Measurements from ENCODE around the gene LAG3. TPM values are rescaled to one million over a fixed set of nuclear protein-coding genes. Genes with fewer than 3 reads are reported as not detected.

Gene LAG3
- total RNA-seq, 4 donors from 2014 or later: 0.68 to 1.4 TPM; not detected in 2

GRCh38 chr12:6765634-6766581 lies 6.4 kb upstream of the LAG3 start, which contains the start of gene PTMS:
PTMS (plus strand) TSS chr12:6766363; CDS start chr12:6766706, 343 bp downstream.
- H3K27ac ChIP-seq: peak within 1 kb of the TSS; percentile 92 to 94 (median 93)
- H3K36me3 ChIP-seq: no peaks in the 10 kb centered on the region
- peak; percentile 79 for DNase-seq
- intact Hi-C loops (cut with DNase I; ENCODE audit: low total_unique reads) (no loop called here), in situ Hi-C loops (cut with MboI; ENCODE audit: low pct_ligation_motif_present in 1 of 4, low pct_unique_long_range_greater_than_20kb in 1 of 4, low sequenced_read_pairs in 3 of 4) (no loop called here)
- H3K27me3 ChIP-seq: no peaks in the 10 kb centered on the region
- peak; percentile 82 to 89 (median 86) for TF ChIP-seq POLR2AphosphoS5 (IDR thresholded peaks at IDR 0.05)
- TF ChIP-seq CTCF (IDR thresholded peaks at IDR 0.05): no peak
- no peak for TF ChIP-seq EP300 (IDR thresholded peaks at IDR 0.05; ENCODE audit: low read depth)
- TF ChIP-seq POLR2A (IDR thresholded peaks at IDR 0.05): peak; percentile 50
- peaks cover 17 to 67% (median 48%) of the 10 kb centered on the region in 4 donors for H3K4me1 ChIP-seq
- H3K4me3 ChIP-seq: peak within 1 kb of the TSS; percentile 68 to 86 (median 82)
- WGBS, 2 donors (ENCODE audit: low coverage in 1 of 2): 4 to 10% methylated on average over 7 to 35 of the region's 63 CpGs
- no peaks in the 10 kb centered on the region for H3K9me3 ChIP-seq

GRCh38 chr12:6766651-6767349 lies 5.5 kb upstream of the LAG3 start:
- Histone ChIP-seq H3K36me3 (no peaks in the 10 kb centered on the region), H3K9me3 (no peaks in the 10 kb centered on the region), H3K4me1 (peaks cover 18 to 76% (median 52%) of the 10 kb centered on the region in 4 donors), H3K27me3 (no peaks in the 10 kb centered on the region), H3K27ac (peak overlapping the region; percentile 92 to 94 (median 93)), H3K4me3 (peak overlapping the region; percentile 68 to 86 (median 82))
- TF ChIP-seq POLR2A (IDR thresholded peaks at IDR 0.05) (peak; percentile 27), EP300 (IDR thresholded peaks at IDR 0.05; ENCODE audit: low read depth) (no peak), CTCF (IDR thresholded peaks at IDR 0.05) (peak; percentile 24 to 82 (median 59)), POLR2AphosphoS5 (IDR thresholded peaks at IDR 0.05) (peak; percentile 6 to 59 (median 39))
- peak; percentile 83 for DNase-seq
- 0% methylated on average over 45 of the region's 88 CpGs; no CpG with 5 or more reads in 1 of the 2 donors for WGBS, 2 donors (ENCODE audit: low coverage in 1 of 2)
- intact Hi-C loops (cut with DNase I; ENCODE audit: low total_unique reads): no loop called here
- in situ Hi-C loops (cut with MboI; ENCODE audit: low pct_ligation_motif_present in 1 of 4, low pct_unique_long_range_greater_than_20kb in 1 of 4, low sequenced_read_pairs in 3 of 4): no loop called here

- in situ Hi-C loops (cut with MboI; ENCODE audit: low pct_ligation_motif_present in 1 of 4, low pct_unique_long_range_greater_than_20kb in 1 of 4, low sequenced_read_pairs in 3 of 4): no loop called here
- peaks cover 19 to 84% (median 59%) of the 10 kb centered on the region in 4 donors for H3K4me1 ChIP-seq
These were observed 4.7 kb upstream of the LAG3 start for GRCh38 chr12:6767353-6768319.

More at GRCh38 chr12:6767353-6768319, 4.7 kb upstream of the LAG3 start:
- TF ChIP-seq EP300 (IDR thresholded peaks at IDR 0.05; ENCODE audit: low read depth) (no peak), CTCF (IDR thresholded peaks at IDR 0.05) (no peak), POLR2A (IDR thresholded peaks at IDR 0.05) (no peak), POLR2AphosphoS5 (IDR thresholded peaks at IDR 0.05) (no peak)
- Histone ChIP-seq H3K27ac (peak overlapping the region; percentile 92 to 94 (median 93)), H3K9me3 (no peaks in the 10 kb centered on the region), H3K4me3 (peak overlapping the region; percentile 68 to 86 (median 82)), H3K36me3 (no peaks in the 10 kb centered on the region), H3K27me3 (no peaks in the 10 kb centered on the region)
- WGBS, 2 donors (ENCODE audit: low coverage in 1 of 2): 27 to 40% methylated on average over 1 to 33 of the region's 44 CpGs
- DNase-seq: no peak
- intact Hi-C loops (cut with DNase I; ENCODE audit: low total_unique reads): no loop called here
